PC-3 (cell line): Measurements from ENCODE around the gene FBXL15.

Experiments used
- CTCF ChIP-seq: fragments of 300-600 bp; sonication (generic); conservative IDR thresholded peaks from 2 replicates; pipeline ENCODE4 v1.5.1; 2017; ENCODE audit warnings: antibody characterized with exemption, low read depth, mild to moderate bottlenecking, low read length
- EZH2 ChIP-seq: fragments of 300-600 bp; sonication (generic); IDR thresholded peaks from one replicate; pipeline ENCODE4 v1.6.1; 2017; ENCODE audit warnings: antibody characterized with exemption, mild to moderate bottlenecking, low read length; ENCODE audit not compliant: unreplicated experiment
- EZH2phosphoT487 ChIP-seq: fragments of 300-600 bp; sonication (generic); IDR thresholded peaks from 2 replicates; pipeline ENCODE4 v1.6.1; 2018; ENCODE audit warnings: mild to moderate bottlenecking, antibody characterized with exemption, low read length, borderline replicate concordance

- TF ChIP-seq EZH2 (no peak), CTCF (no peak), EZH2phosphoT487 (no peak)
Observed at GRCh38 chr10:102413053-102413705, 7.5 kb upstream of the FBXL15 start.
